ENCODE results near the gene NDUFB1.
A peak's percentile ranks its signal among the peaks of the same experiment; 100 is the strongest.

The NDUFB1 gene

DNA sequence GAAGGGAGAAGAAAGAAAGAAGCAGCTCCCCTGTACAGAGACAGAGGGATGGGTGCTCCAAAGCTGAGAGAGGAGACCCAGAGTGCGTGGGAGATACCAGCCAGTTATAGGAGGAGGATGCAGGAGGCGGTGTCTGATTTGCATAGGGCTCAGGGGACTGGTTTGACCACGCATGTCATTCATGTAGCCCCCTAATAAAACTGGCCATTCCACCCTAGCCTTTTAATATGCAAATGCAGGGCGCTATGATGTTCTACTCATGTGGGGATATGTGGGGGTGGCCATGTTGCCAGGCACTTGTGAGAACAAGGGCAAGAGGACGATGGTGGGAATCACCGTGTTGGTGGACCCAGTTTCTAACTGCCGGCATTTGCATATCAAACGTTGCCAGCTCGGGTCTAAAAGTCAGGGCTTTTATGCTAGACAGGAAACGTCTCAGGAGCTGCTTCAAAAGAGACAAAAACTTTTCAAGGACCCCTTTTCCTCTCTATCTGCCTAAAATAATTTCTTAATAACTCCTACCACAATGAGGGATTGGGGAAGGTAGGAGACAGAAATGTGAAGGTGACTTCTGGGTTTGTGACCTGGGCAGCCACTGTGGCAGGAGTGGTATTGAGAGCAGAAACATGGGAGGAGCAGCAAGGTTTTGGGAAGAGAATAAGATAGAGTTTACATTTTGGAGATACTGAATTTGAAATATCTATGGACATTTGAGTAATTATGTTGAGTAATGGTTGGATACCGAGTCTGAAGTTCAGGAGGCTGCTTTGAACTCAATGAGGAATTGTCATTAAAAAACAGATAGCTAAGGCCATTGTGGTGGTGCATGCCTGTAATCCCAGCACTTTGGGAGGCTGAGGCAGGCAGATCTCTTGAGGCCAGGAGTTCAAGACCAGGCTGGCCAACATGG, 12.9 kb downstream of the NDUFB1 start:
- DNase-seq (ENCODE audit: low spot score in 2 of 2) = no peak
- Mint-ChIP-seq H3K36me3 (no peaks in the 10 kb centered on the region), H3K4me1 (peaks cover 22% of the 10 kb centered on the region)

DNA sequence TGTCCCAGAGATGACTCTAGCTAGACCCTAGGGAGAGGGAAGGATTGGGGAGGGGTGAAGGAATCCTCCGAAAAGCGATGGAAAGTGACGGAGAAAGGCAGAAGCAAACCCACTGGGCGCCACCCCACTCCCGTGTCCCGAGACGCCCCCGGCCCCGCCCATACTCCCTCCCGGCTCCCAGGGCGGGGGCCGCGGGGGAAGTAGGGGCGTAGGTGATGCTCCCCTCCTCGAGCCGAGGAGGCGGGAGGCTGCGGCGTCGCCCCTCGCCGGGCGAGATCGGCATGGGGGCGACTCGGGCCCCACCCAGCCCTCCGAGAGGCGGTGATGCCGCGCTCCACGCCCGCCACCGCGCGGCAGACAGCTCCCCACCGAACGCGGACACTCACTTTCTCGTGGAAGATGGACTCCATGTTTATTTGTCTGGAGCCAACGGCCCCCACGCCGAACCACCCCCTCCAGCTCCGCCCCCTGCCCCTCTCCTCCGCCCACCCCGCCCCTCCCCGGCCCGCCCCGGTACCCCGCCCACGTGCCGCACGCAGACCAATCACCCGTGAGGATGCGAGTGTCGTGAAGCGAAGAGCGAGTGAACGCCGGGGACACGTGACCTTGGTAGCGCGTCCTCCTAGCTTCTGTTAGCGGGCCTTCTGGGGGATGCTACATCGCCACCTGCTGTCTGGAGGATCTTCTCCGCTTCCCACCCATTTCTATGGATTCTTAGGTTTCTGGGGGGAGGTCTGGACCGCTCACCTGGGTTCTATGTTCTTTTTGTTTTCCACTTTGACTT, 15.2 kb downstream of the NDUFB1 start, which contains the start of gene ATXN3:
Gene ATXN3, minus strand, starts transcription at position 440 of the 784 bp plus-strand sequence. Its CDS starts 30 bp downstream, at position 410.
- Mint-ChIP-seq H3K27ac (peak within 1 kb of the TSS; percentile 91), H3K4me3 (peak within 1 kb of the TSS; percentile 94), H3K4me1 (peaks cover 34% of the 10 kb centered on the region), H3K9me3 (no peaks in the 10 kb centered on the region), H3K36me3 (no peaks in the 10 kb centered on the region)
- peak; percentile 97 for ATAC-seq
- DNase-seq (ENCODE audit: low spot score in 2 of 2) = peak; percentile 80 to 95

More for the DNA sequence above, 12.9 kb downstream of the NDUFB1 start:
- peak overlapping the region; percentile 15 for H3K4me3 Mint-ChIP-seq
- no peak for ATAC-seq
- H3K9me3 Mint-ChIP-seq = no peaks in the 10 kb centered on the region
- H3K27ac Mint-ChIP-seq = no peak overlapping the region

DNA sequence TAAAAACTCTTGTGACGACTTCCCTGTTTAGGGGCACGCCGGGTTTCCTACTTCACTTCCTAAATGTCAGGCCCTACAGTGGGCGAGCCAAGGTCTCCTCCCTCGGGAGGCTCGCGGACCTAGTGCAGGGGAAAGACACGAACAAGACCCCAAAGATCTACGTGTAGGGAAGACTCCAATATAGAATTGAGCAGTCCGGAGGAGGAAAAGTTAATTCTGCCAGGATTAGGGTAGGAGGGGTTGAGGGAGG, 15.7 kb downstream of the NDUFB1 start:
- no peak for ATAC-seq
- Mint-ChIP-seq H3K4me3 (peak overlapping the region; percentile 94), H3K4me1 (peaks cover 34% of the 10 kb centered on the region), H3K9me3 (no peaks in the 10 kb centered on the region), H3K27ac (peak overlapping the region; percentile 91), H3K36me3 (no peaks in the 10 kb centered on the region)
- peak in 1 of 2 donors; percentile 5 for DNase-seq (ENCODE audit: low spot score in 2 of 2)

DNA sequence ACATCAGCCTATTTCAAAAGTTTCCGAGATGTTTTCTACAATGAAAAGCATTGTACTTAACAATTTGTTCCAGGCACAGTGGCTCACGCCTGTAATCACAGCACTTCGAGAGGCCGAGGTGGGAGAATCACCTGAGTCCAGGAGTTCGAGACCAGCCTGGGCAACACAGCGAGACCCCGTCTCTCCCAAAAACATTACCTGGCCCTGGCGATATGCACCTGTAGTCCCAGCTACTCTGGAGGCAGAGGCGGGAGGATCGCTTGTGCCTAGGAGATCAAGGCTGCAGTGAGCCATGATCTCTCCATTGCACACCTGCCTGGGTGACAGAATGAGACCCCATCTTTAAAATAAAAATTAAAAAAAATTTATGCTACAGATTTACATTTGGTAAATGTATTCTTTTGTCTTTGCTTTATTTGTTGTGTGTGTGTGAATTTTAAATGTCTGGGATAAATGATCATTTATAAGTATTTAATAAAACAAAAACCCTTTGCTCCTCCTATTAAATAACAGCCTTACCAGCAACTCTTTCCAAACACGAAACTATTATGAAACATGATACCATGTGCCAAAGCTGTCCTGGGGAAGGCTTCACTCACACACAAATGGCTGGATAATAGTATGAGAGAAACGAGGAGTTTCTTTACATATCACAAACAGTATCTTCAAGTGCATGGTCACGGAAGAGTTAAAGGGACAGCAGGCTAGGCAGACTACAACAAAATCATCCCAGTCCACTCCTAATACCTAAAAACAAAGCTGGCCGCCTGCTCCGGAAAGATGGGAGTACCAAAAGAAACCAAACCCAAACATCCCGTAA, 16.2 kb downstream of the NDUFB1 start:
- DNase-seq (ENCODE audit: low spot score in 2 of 2) (no peak), ATAC-seq (no peak)
- H3K9me3 Mint-ChIP-seq = no peaks in the 10 kb centered on the region
- H3K27ac Mint-ChIP-seq = peak overlapping the region; percentile 91
- H3K4me3 Mint-ChIP-seq = peak overlapping the region; percentile 94
- peaks cover 34% of the 10 kb centered on the region for H3K4me1 Mint-ChIP-seq
- no peaks in the 10 kb centered on the region for H3K36me3 Mint-ChIP-seq

DNA sequence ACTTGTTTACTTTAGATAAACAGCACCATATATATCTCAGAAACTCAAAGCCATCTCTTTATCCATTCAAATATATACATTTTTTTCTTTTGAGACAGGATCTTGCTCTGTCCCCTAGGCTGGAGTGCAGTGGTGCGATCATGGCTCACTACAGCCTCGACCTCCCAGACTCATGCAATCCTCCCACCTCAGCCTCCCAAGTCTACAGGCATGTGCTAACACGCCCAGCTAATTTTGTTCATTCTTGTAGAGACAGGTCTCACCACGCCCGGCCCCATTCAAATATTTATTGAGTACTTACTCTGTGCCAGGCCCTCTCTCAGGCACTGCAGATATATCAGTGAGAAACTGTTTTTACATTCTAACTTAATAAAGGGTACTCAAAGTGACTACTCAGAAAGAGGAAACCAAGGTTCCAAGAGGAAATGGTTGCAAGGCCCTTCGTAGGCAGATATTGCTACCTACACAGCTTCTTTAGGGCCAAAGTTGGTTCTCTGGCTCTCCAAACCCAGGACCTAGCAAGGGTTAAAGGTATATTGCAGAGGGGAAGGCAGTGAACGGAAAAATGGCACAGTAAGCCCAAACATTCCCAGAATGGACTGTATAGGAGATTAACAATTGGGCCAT, 18.0 kb downstream of the NDUFB1 start:
- no peak overlapping the region for H3K4me3 Mint-ChIP-seq
- no peaks in the 10 kb centered on the region for H3K9me3 Mint-ChIP-seq
- peaks cover 38% of the 10 kb centered on the region for H3K4me1 Mint-ChIP-seq
- DNase-seq (ENCODE audit: low spot score in 2 of 2) = no peak
- H3K36me3 Mint-ChIP-seq = no peaks in the 10 kb centered on the region
- no peak for ATAC-seq
- H3K27ac Mint-ChIP-seq = no peak overlapping the region

DNA sequence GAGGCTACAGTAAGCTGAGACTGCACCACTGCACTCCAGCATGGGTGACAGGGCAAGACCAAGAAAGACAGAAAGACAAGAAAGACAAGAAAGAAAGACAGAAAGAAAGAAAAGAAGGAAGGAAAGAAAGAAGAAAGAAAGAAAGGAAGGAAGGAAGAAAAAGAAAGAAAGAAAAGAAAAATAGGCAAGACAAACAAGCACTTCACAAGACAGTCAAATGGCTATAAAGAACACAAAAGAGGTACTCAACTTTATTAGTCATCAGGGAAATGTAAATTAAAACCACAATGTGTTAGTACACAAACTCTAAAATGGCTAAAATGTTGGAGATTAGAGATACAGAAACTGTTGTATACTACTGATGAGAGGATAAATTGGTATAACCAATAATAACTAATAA, 21.7 kb downstream of the NDUFB1 start:
- DNase-seq (ENCODE audit: low spot score in 2 of 2) (no peak), ATAC-seq (peak; percentile 55)
- no peak overlapping the region for H3K4me3 Mint-ChIP-seq
- peaks cover 19% of the 10 kb centered on the region for H3K4me1 Mint-ChIP-seq
- no peaks in the 10 kb centered on the region for H3K9me3 Mint-ChIP-seq
- no peak overlapping the region for H3K27ac Mint-ChIP-seq
- H3K36me3 Mint-ChIP-seq = peaks cover 26% of the 10 kb centered on the region

DNA sequence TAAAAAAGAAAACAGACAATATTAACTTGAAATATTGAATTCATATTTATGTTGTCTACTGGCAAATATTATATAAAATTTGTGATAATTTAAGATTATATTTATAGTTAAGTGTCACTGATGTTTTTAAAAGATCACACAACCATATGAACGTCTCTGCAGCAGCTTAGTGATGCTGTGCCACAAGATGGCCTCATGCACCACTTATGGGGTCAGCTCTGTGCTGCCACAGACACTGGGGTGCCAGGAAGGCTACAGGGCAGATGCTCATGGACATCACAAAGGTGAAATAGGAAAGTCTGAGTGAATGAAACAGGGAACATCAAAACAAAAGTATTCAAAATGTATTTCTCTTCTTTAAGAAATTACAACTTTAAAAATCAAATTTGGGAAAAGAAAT, 28.2 kb downstream of the NDUFB1 start:
- Mint-ChIP-seq H3K9me3 (no peaks in the 10 kb centered on the region), H3K36me3 (peaks cover 83% of the 10 kb centered on the region), H3K4me3 (no peak overlapping the region), H3K27ac (no peak overlapping the region), H3K4me1 (no peaks in the 10 kb centered on the region)
- DNase-seq (ENCODE audit: low spot score in 2 of 2) (no peak), ATAC-seq (no peak)

DNA sequence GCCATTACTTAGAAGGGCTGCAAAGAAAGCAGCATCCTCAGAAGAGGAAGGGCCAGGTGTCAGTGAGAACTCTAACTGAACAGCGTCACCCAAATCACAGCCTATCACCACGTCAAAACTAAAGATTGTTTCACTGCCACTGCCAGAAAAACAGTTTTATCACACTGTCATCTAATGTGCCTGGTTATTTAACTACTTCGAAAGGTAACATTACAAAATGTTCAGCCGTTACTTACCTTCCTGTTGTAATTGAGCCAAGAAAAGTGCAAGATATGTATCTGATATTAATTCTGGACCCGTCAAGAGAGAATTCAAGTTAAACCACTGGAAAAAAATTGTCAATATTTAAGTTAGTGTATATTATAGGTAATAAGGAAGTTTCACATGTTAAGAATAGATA, 33.0 kb downstream of the NDUFB1 start:
- DNase-seq (ENCODE audit: low spot score in 2 of 2) = no peak
- Mint-ChIP-seq H3K4me3 (no peak overlapping the region), H3K9me3 (no peaks in the 10 kb centered on the region), H3K4me1 (no peaks in the 10 kb centered on the region), H3K36me3 (peaks cover 87% of the 10 kb centered on the region), H3K27ac (no peak overlapping the region)
- ATAC-seq = no peak

DNA sequence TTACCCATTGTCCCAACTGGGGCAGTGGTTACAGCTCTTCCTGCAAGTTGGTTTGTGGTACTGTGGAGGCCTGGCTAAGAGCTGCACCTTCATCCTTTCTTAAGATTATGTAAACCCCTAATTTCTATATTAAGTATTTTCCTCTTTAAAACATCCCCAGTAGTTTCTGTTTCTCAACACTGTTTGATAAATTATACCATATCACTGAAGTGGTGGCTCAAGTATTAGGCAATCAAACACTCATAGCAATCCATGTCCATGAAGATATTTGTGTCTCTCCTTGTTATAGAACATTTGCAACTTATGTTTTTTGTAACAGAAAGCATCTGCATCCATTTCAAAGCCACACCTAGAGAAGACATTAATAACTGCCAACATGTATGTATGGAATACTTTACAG, 47.0 kb downstream of the NDUFB1 start:
- peaks cover 79% of the 10 kb centered on the region for H3K36me3 Mint-ChIP-seq
- H3K4me1 Mint-ChIP-seq = no peaks in the 10 kb centered on the region
- no peak overlapping the region for H3K27ac Mint-ChIP-seq
- H3K9me3 Mint-ChIP-seq = no peaks in the 10 kb centered on the region
- no peak for DNase-seq (ENCODE audit: low spot score in 2 of 2)
- no peak overlapping the region for H3K4me3 Mint-ChIP-seq
- no peak for ATAC-seq

Measured in stimulated activated effector memory CD8-positive, alpha-beta T cell treated with anti-CD3 and anti-CD28 coated beads, Interleukin-12 subunit alpha, Interleukin-12 subunit beta, amount 100 ng/mL, for 72 hours (primary cell).